AG04450 (cell line): Measurements from ENCODE around the gene PPA1. TPM values are rescaled to one million over a fixed set of nuclear protein-coding genes. Genes with fewer than 3 reads are reported as not detected.

ENCODE experiments used
- CTCF ChIA-PET: fragments of 300-600, 350-600 bp; formaldehyde crosslinking; extraction: SDS; loops from one replicate; lab custom pipeline; 2022; ENCODE audit warnings: antibody characterized with exemption, inconsistent platforms; lab: Charles Lee
- POLR2A ChIA-PET: fragments of 350-600 bp; formaldehyde crosslinking; extraction: SDS; loops from one replicate; lab custom pipeline; 2021; ENCODE audit warnings: antibody characterized with exemption, inconsistent platforms; lab: Yijun Ruan, JAX
- DNase-seq: peaks from one replicate; pipeline ENCODE4 v3.0.0-alpha.2; 2011; ENCODE audit warnings: low read depth, low spot score
- H3K27ac ChIP-seq: one replicate; pipeline ENCODE4 v1.5.1; 2012; ENCODE audit warnings: low read depth, low read length, control low read depth
- H3K27me3 ChIP-seq: one replicate; pipeline ENCODE4 v1.6.0; 2012; ENCODE audit warnings: low read length; ENCODE audit not compliant: control insufficient read depth, insufficient read depth
- H3K4me3 ChIP-seq: 2 replicates; pipeline ENCODE4 v1.5.1; 2011; ENCODE audit warnings: mild to moderate bottlenecking, low read depth, low read length, control low read depth
- H3K9me3 ChIP-seq: 2 replicates; pipeline ENCODE4 v1.5.1; 2012; ENCODE audit warnings: low read length; ENCODE audit not compliant: control insufficient read depth, insufficient read depth
- polyA plus RNA-seq: library from polyadenylated mRNA; depleted of rRNA; stranded (reverse); fragments of >200 nt; gene quantifications from 2 replicates; pipeline ENCODE4 v1.2.3, GENCODE V29; 2011; rRNA removed
- small RNA-seq: library from RNA; depleted of rRNA; stranded (forward); fragments of <200 nt; gene quantifications from one replicate; pipeline ENCODE3, GENCODE V24; 2012; ENCODE audit warnings: low read depth; ENCODE audit not compliant: insufficient read length
- TF ChIP-seq, protein P1 (sequence below): IDR thresholded peaks from 2 replicates; pipeline ENCODE4 v1.5.1; 2011; ENCODE audit warnings: low read depth, low read length, control low read depth, inconsistent platforms

The PPA1 gene
- polyA plus RNA-seq, 1 experiment, result 227 TPM

GRCh38 chr10:70155255-70155838, 77.9 kb downstream of the PPA1 start:
- H3K9me3 ChIP-seq, result no peaks in the 10 kb centered on the region
- H3K4me3 ChIP-seq, result no peak overlapping the region
- H3K27me3 ChIP-seq, result no peaks in the 10 kb centered on the region
- no peak overlapping the region for H3K27ac ChIP-seq
- TF ChIP-seq, protein P1, sequence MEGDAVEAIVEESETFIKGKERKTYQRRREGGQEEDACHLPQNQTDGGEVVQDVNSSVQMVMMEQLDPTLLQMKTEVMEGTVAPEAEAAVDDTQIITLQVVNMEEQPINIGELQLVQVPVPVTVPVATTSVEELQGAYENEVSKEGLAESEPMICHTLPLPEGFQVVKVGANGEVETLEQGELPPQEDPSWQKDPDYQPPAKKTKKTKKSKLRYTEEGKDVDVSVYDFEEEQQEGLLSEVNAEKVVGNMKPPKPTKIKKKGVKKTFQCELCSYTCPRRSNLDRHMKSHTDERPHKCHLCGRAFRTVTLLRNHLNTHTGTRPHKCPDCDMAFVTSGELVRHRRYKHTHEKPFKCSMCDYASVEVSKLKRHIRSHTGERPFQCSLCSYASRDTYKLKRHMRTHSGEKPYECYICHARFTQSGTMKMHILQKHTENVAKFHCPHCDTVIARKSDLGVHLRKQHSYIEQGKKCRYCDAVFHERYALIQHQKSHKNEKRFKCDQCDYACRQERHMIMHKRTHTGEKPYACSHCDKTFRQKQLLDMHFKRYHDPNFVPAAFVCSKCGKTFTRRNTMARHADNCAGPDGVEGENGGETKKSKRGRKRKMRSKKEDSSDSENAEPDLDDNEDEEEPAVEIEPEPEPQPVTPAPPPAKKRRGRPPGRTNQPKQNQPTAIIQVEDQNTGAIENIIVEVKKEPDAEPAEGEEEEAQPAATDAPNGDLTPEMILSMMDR, result no peak
- no peak for DNase-seq
- POLR2A ChIA-PET, result interaction anchor here (0.9 kb wide), 1 partner anchor 15 kb away, joined by 3 read pairs; no protein-coding TSS in a partner anchor
- CTCF ChIA-PET, result interaction anchor here (0.7 to 4.3 kb wide), 2 partner anchors 8 to 9 kb away, joined by 4 to 54 read pairs; partner anchors contain the start of gene TYSND1

Small RNA genes within 50 kb of the gene (small RNA-seq; reads per million reads assigned to genes)
- gene RPS25P9, result not detected

Other genes starting within 250 kb of the PPA1 start
- gene MACROH2A2, start 180.6 kb downstream of the PPA1 start, polyA plus RNA-seq, result 21.8 and 22.8 TPM in 2 replicates
- 9.1 and 10.4 TPM in 2 replicates for gene AIFM2, start 100.6 kb downstream of the PPA1 start, polyA plus RNA-seq
- gene TYSND1, start 86.7 kb downstream of the PPA1 start, polyA plus RNA-seq, result 2.7 and 3.4 TPM in 2 replicates
- gene SAR1A, start 62.9 kb downstream of the PPA1 start, polyA plus RNA-seq, result 108 and 134 TPM in 2 replicates
- gene NPFFR1, start 50.6 kb upstream of the PPA1 start, polyA plus RNA-seq, result 0.01 TPM in 1 of 2 replicates, not detected in the other
- 12.3 and 13.8 TPM in 2 replicates for gene LRRC20, start 149.2 kb upstream of the PPA1 start, polyA plus RNA-seq
- 27.3 and 31.2 TPM in 2 replicates for gene EIF4EBP2, start 170.7 kb upstream of the PPA1 start, polyA plus RNA-seq
- not detected in 2 replicates for gene NODAL, start 208.3 kb upstream of the PPA1 start, polyA plus RNA-seq
- gene PALD1, start 245.3 kb upstream of the PPA1 start, polyA plus RNA-seq, result 0.17 TPM in 2 replicates